ENCODE data around the gene IL1RAPL2. TPM values are rescaled to one million over a fixed set of nuclear protein-coding genes. Genes with fewer than 3 reads are reported as not detected.

IL1RAPL2 gene
- total and polyA plus RNA-seq, 2 of the 4 experiments (the other 2 are of a cell fraction) = 0.03 TPM; not detected in 1

DNA sequence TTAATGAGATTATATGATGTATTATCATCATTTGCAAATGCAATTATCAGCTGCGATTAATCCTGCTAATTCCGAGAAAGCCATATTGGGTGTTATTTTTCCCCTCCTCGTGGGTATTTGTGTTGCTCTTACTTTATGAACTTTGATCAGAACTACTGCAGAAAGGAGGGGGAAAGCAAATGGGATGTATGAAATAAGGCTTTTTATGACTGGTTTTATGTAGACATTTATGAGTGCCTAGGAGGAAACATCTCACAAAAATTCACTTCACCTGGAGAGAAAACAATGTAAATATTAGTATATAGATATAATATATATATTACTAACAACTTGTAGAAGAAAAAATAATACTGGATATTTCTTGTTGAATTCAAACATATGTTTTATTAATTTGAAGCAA, 440.1 kb downstream of the IL1RAPL2 start:
- Histone ChIP-seq H4K91ac (ENCODE audit: insufficient read depth, low read depth, low read length) (no peak overlapping the region), H3K4me2 (ENCODE audit: low read depth, low read length) (no peak overlapping the region), H2BK120ac (ENCODE audit: low read depth, low read length) (no peak overlapping the region), H3K27me3 (ENCODE audit: control insufficient read depth, insufficient read depth, low read length) (no peaks in the 10 kb centered on the region), H2AK9ac (replicated peaks; ENCODE audit: low read depth, low read length, poor library complexity) (no peak overlapping the region), H3K9ac (ENCODE audit: low read depth, low read length) (no peak overlapping the region), H2AK5ac (ENCODE audit: low read depth, low read length) (no peak overlapping the region), H2BK15ac (ENCODE audit: low read depth, low read length) (no peak overlapping the region), H3K27ac (ENCODE audit: insufficient read depth, low read length) (no peak overlapping the region), H3K14ac (replicated peaks; ENCODE audit: low read depth, low read length) (no peak overlapping the region), H2AFZ (replicated peaks; ENCODE audit: low read length, poor library complexity) (no peak overlapping the region), H4K8ac (ENCODE audit: low read depth in 2 of 2, low read length in 2 of 2) (no peak overlapping the region), H2BK5ac (ENCODE audit: low read depth, low read length, poor library complexity, severe bottlenecking) (no peak overlapping the region), H3K36me3 (ENCODE audit: control insufficient read depth, insufficient read depth, low read length) (no peaks in the 10 kb centered on the region), H2BK20ac (ENCODE audit: low read depth, low read length) (no peak overlapping the region), H4K5ac (ENCODE audit: low read depth, low read length) (no peak overlapping the region), H3K79me1 (ENCODE audit: low read depth in 1 of 2, low read length in 2 of 2) (no peaks in the 10 kb centered on the region), H3K4me1 (ENCODE audit: control insufficient read depth, insufficient read depth, low read length) (no peaks in the 10 kb centered on the region), H3K4me3 (ENCODE audit: insufficient read depth, low read depth, low read length) (no peak overlapping the region), H3K9me1 (ENCODE audit: insufficient read depth, low read length) (no peaks in the 10 kb centered on the region), H3K9me3 (ENCODE audit: control insufficient read depth, insufficient read depth, low read length) (no peaks in the 10 kb centered on the region), H3K23ac (ENCODE audit: low read depth, low read length) (no peak overlapping the region), H3K56ac (ENCODE audit: extremely low read depth, insufficient read depth, low read length) (no peak overlapping the region), H3K18ac (ENCODE audit: low read depth, low read length) (no peak overlapping the region), H3K4ac (ENCODE audit: low read depth, low read length) (no peak overlapping the region), H4K20me1 (ENCODE audit: insufficient read depth, low read length) (no peaks in the 10 kb centered on the region)
- DNase-seq (no peak), ATAC-seq (ENCODE audit: low read depth) (no peak)
- dilution Hi-C loops (cut with HindIII; ENCODE audit: low sequenced_read_pairs, unreplicated experiment) (no loop called here), intact Hi-C loops (cut with micrococcal nuclease) (no loop called here), in situ Hi-C loops (cut with MboI; ENCODE audit: low sequenced_read_pairs) (no loop called here)
- CTCF ChIA-PET = no interaction called here
- POLR2A ChIA-PET (ENCODE audit: unreplicated experiment) = no interaction called here
- BruUV-seq (replicated peaks) = no TSS peak
- WGBS, 2 experiments (ENCODE audit: extremely low coverage in 2 of 2, insufficient read length in 1 of 2) = no CpG with 5 or more reads among the region's 3 CpGs
- TF ChIP-seq FOS (IDR thresholded peaks at IDR 0.05; ENCODE audit: low read depth, low read length) = no peak
- TF ChIP-seq RCOR1 (IDR thresholded peaks at IDR 0.05; ENCODE audit: insufficient replicate concordance, low read length) = no peak
- no peak for TF ChIP-seq NFE2L2 (IDR thresholded peaks at IDR 0.05; ENCODE audit: low read depth, low read length)
- TF ChIP-seq POLR2A (IDR thresholded peaks at IDR 0.05; ENCODE audit: low read depth, low read length) = no peak
- TF ChIP-seq CEBPB (IDR thresholded peaks at IDR 0.05; ENCODE audit: low read depth, low read length) = no peak
- TF ChIP-seq BHLHE40 (IDR thresholded peaks at IDR 0.05; ENCODE audit: low read depth, low read length) = no peak
- TF ChIP-seq, protein P1, sequence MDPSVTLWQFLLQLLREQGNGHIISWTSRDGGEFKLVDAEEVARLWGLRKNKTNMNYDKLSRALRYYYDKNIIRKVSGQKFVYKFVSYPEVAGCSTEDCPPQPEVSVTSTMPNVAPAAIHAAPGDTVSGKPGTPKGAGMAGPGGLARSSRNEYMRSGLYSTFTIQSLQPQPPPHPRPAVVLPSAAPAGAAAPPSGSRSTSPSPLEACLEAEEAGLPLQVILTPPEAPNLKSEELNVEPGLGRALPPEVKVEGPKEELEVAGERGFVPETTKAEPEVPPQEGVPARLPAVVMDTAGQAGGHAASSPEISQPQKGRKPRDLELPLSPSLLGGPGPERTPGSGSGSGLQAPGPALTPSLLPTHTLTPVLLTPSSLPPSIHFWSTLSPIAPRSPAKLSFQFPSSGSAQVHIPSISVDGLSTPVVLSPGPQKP (IDR thresholded peaks at IDR 0.05; ENCODE audit: borderline replicate concordance, low read depth, low read length) = no peak
- no peak for TF ChIP-seq CHD1 (IDR thresholded peaks at IDR 0.05; ENCODE audit: low read depth, low read length)
- TF ChIP-seq RFX5 (IDR thresholded peaks at IDR 0.05; ENCODE audit: low read depth, low read length) = no peak
- TF ChIP-seq, protein P2, sequence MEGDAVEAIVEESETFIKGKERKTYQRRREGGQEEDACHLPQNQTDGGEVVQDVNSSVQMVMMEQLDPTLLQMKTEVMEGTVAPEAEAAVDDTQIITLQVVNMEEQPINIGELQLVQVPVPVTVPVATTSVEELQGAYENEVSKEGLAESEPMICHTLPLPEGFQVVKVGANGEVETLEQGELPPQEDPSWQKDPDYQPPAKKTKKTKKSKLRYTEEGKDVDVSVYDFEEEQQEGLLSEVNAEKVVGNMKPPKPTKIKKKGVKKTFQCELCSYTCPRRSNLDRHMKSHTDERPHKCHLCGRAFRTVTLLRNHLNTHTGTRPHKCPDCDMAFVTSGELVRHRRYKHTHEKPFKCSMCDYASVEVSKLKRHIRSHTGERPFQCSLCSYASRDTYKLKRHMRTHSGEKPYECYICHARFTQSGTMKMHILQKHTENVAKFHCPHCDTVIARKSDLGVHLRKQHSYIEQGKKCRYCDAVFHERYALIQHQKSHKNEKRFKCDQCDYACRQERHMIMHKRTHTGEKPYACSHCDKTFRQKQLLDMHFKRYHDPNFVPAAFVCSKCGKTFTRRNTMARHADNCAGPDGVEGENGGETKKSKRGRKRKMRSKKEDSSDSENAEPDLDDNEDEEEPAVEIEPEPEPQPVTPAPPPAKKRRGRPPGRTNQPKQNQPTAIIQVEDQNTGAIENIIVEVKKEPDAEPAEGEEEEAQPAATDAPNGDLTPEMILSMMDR (conservative IDR thresholded peaks at IDR 0.05; ENCODE audit: low read depth, low read length) = no peak
